Measurements from ENCODE around the gene ARHGEF9.

DNA sequence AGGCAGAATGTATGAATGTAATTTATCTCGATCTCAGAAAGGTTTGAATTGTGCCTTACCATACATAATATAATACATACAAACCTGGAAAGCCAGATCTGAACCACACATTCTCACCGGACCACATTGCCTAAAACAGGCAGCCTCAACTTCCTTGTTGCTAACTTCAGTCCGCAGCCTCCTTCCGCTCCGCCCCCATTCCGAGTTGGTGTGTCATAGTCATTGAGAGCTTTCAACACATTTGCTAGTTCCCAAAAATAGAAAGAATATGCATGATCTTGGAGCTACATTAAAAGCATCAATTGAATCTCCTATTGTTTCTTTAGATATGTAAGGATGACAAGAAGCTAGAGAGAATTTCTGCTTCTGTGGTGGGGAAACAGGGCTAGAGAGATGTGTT is 127.2 kb downstream of the ARHGEF9 start:
- TF ChIP-seq, protein P1, sequence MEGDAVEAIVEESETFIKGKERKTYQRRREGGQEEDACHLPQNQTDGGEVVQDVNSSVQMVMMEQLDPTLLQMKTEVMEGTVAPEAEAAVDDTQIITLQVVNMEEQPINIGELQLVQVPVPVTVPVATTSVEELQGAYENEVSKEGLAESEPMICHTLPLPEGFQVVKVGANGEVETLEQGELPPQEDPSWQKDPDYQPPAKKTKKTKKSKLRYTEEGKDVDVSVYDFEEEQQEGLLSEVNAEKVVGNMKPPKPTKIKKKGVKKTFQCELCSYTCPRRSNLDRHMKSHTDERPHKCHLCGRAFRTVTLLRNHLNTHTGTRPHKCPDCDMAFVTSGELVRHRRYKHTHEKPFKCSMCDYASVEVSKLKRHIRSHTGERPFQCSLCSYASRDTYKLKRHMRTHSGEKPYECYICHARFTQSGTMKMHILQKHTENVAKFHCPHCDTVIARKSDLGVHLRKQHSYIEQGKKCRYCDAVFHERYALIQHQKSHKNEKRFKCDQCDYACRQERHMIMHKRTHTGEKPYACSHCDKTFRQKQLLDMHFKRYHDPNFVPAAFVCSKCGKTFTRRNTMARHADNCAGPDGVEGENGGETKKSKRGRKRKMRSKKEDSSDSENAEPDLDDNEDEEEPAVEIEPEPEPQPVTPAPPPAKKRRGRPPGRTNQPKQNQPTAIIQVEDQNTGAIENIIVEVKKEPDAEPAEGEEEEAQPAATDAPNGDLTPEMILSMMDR (IDR thresholded peaks at IDR 0.05), result no peak
- no peak for TF ChIP-seq POLR2A (IDR thresholded peaks at IDR 0.05)
